Measurements from ENCODE around the gene SLC30A1. TPM values are rescaled to one million over a fixed set of nuclear protein-coding genes. Genes with fewer than 3 reads are reported as not detected.

Gene SLC30A1
- polyA plus RNA-seq, 1 of the 3 experiments (the other 2 are of a cell fraction): 6.9 TPM

DNA sequence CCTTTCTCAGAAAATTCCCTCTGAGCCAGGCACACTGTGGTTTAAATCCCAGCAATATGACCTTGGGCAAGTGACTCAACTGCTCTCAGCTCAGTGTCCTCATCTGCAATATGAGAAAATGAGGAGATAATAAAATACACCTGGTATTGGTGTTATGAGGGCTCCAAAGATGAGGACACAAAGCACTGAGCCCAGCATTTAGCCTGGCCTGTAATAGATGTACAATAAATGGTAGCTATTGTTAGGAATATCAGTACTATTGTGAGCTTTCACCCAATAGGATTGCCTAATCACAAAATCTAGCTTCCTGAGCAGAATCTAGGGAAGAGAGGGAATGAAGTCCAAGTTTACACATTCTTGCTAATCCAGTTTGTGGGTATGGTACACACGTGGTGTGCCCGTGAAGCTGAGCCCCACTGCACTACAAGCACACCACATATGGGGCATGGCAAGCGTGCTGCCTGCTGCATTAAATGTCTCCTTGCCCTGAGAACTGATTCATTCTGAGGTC, 24.3 kb upstream of the SLC30A1 start:
- Histone ChIP-seq H3K79me2 (ENCODE audit: insufficient read depth) (no peaks in the 10 kb centered on the region), H3K36me3 (replicated peaks in 1 of 2; ENCODE audit: control insufficient read depth in 1 of 2, insufficient read depth in 2 of 2, low read length in 1 of 2) (no peaks in the 10 kb centered on the region), H3K27me3 (ENCODE audit: insufficient read depth) (no peaks in the 10 kb centered on the region), H3K4me2 (peak overlapping the region; percentile 23), H3K4me1 (ENCODE audit: control insufficient read depth in 1 of 2, insufficient read depth in 2 of 2, low read depth in 1 of 2, low read length in 1 of 2) (peaks cover 14 to 17% of the 10 kb centered on the region in 2 experiments), H3K9me3 (no peaks in the 10 kb centered on the region), H3K9ac (no peak overlapping the region), H3F3A (replicated peaks; ENCODE audit: insufficient read depth) (peaks cover 6% of the 10 kb centered on the region), H3K27ac (ENCODE audit: low read depth in 2 of 2, low read length in 1 of 2) (no peak overlapping the region), H4K20me1 (ENCODE audit: insufficient read depth) (no peaks in the 10 kb centered on the region), H3K9me2 (no peaks in the 10 kb centered on the region), H3K4me3 (ENCODE audit: low read depth in 2 of 2, low read length in 1 of 2) (no peak overlapping the region), H2AFZ (ENCODE audit: low read depth) (no peak overlapping the region)
- 70% methylated on average over 3 of the region's 3 CpGs for WGBS (ENCODE audit: low lambda C conversion rate)
- no peak for DNase-seq
- CTCF ChIA-PET: interaction anchor here (1.4 to 2.5 kb wide), 4 partner anchors 16 to 96 kb away, joined by 3 to 7 read pairs (median 4); partner anchors contain the start of gene SLC30A1
- TF ChIP-seq RAD21 (IDR thresholded peaks at IDR 0.05; ENCODE audit: low read length) (no peak), MXI1 (IDR thresholded peaks at IDR 0.05; ENCODE audit: low read depth, low read length) (no peak), FOSL2 (IDR thresholded peaks at IDR 0.05; ENCODE audit: borderline replicate concordance, low read depth) (peak; percentile 37; the same call in 1 of the 2 replicates), TCF12 (IDR thresholded peaks at IDR 0.05) (peak; percentile 38)
- POLR2A ChIA-PET: no interaction called here

DNA sequence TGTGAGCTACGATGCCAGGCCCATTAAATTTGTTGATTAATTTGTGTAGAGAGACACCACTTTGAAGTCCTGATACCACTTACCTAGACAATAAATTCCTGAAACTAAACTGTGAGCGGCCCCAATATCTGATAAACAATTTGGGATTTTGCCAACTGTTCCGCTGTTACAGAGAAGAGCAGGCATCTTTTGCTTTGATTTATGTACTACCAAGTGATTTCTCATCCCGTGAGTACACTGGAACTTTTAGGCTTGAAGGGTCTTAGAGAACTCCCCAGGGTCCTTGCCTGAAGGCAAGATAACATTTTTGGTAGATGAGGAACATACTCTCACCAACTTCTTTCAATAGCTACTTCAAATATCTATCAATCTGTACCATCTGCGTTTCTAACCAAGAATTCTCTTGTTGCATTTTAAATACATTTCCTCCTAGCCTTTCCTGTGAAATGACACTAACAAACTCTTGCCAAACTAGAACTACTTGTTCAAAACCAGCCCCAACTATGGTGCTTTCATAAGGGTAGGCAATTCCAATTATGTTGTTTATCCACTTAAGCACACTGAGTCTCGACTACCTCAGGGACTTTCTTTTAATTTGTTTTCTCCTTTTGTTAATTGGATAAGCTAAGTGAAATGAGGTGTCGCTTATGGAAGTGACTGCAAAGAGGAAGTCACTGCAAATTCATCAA, 23.2 kb upstream of the SLC30A1 start:
- DNase-seq: no peak
- no peak overlapping the region for H3K9ac ChIP-seq
- ChIA-PET POLR2A (no interaction called here), CTCF (interaction anchor here (1.4 to 2.5 kb wide), 3 partner anchors 17 to 47 kb away, joined by 4 to 7 read pairs (median 5); partner anchors contain the start of gene SLC30A1)
- no peak overlapping the region for H3K4me2 ChIP-seq
- no peak for TF ChIP-seq SIN3A (IDR thresholded peaks at IDR 0.05; ENCODE audit: borderline replicate concordance, low read depth, low read length)
- peak; percentile 21; the same call in 1 of the 2 replicates for TF ChIP-seq NFIC (IDR thresholded peaks at IDR 0.05; ENCODE audit: borderline replicate concordance)
- TF ChIP-seq PBX3 (IDR thresholded peaks at IDR 0.05): peak; percentile 30; the same call in 1 of the 2 replicates
- H3K27me3 ChIP-seq (ENCODE audit: insufficient read depth): no peaks in the 10 kb centered on the region
- H3K79me2 ChIP-seq (ENCODE audit: insufficient read depth): no peaks in the 10 kb centered on the region
- no peaks in the 10 kb centered on the region for H3K36me3 ChIP-seq (replicated peaks in 1 of 2; ENCODE audit: control insufficient read depth in 1 of 2, insufficient read depth in 2 of 2, low read length in 1 of 2)
- H3K9me2 ChIP-seq: no peaks in the 10 kb centered on the region
- H3K4me3 ChIP-seq (ENCODE audit: low read depth in 2 of 2, low read length in 1 of 2): no peak overlapping the region
- H3F3A ChIP-seq (replicated peaks; ENCODE audit: insufficient read depth): peaks cover 10% of the 10 kb centered on the region
- no peaks in the 10 kb centered on the region for H4K20me1 ChIP-seq (ENCODE audit: insufficient read depth)
- H3K9me3 ChIP-seq: no peaks in the 10 kb centered on the region
- no peak overlapping the region for H3K27ac ChIP-seq (ENCODE audit: low read depth in 2 of 2, low read length in 1 of 2)
- peaks cover 14 to 17% of the 10 kb centered on the region in 2 experiments for H3K4me1 ChIP-seq (ENCODE audit: control insufficient read depth in 1 of 2, insufficient read depth in 2 of 2, low read depth in 1 of 2, low read length in 1 of 2)
- WGBS (ENCODE audit: low lambda C conversion rate): 43% methylated on average over 7 of the region's 7 CpGs
- H2AFZ ChIP-seq (ENCODE audit: low read depth): no peak overlapping the region

DNA sequence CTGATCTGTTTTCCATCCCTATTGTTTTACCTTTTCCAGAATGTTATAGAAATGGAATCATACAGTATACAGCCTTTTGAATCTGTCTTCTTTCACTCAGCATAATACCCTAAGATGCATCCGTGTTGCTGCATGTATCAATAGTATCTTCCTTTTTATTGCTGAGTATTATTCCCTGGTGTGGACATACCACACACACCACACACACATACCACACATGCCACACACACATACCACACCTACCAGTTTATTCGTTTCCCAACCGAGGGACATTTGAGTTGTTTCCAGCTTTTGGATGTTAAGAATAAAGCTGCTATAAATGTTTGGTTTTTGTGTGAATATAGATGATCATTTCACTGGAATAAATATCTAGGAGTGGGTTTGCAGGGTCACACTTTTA, 22.2 kb upstream of the SLC30A1 start:
- Histone ChIP-seq H3K4me2 (no peak overlapping the region), H3K4me1 (ENCODE audit: control insufficient read depth in 1 of 2, insufficient read depth in 2 of 2, low read depth in 1 of 2, low read length in 1 of 2) (peaks cover 14 to 17% of the 10 kb centered on the region in 2 experiments), H3K79me2 (ENCODE audit: insufficient read depth) (no peaks in the 10 kb centered on the region), H3K27ac (ENCODE audit: low read depth in 2 of 2, low read length in 1 of 2) (no peak overlapping the region), H3K36me3 (replicated peaks in 1 of 2; ENCODE audit: control insufficient read depth in 1 of 2, insufficient read depth in 2 of 2, low read length in 1 of 2) (no peaks in the 10 kb centered on the region), H3K9me2 (no peaks in the 10 kb centered on the region), H3K27me3 (ENCODE audit: insufficient read depth) (no peaks in the 10 kb centered on the region), H2AFZ (ENCODE audit: low read depth) (no peak overlapping the region), H3K4me3 (ENCODE audit: low read depth in 2 of 2, low read length in 1 of 2) (no peak overlapping the region), H3F3A (replicated peaks; ENCODE audit: insufficient read depth) (peaks cover 10% of the 10 kb centered on the region), H3K9me3 (no peaks in the 10 kb centered on the region), H3K9ac (no peak overlapping the region), H4K20me1 (ENCODE audit: insufficient read depth) (no peaks in the 10 kb centered on the region)
- ChIA-PET POLR2A (no interaction called here), CTCF (interaction anchor here (2.5 kb wide), 1 partner anchor 48 kb away, joined by 7 read pairs; no protein-coding TSS in a partner anchor)
- TF ChIP-seq GATA2 (CRISPR knock-in tag; IDR thresholded peaks at IDR 0.05) (no peak), ELF1 (IDR thresholded peaks at IDR 0.05) (no peak)
- TF ChIP-seq, protein P1, sequence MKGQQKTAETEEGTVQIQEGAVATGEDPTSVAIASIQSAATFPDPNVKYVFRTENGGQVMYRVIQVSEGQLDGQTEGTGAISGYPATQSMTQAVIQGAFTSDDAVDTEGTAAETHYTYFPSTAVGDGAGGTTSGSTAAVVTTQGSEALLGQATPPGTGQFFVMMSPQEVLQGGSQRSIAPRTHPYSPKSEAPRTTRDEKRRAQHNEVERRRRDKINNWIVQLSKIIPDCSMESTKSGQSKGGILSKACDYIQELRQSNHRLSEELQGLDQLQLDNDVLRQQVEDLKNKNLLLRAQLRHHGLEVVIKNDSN (IDR thresholded peaks at IDR 0.05; ENCODE audit: borderline replicate concordance, low read depth): no peak
- WGBS (ENCODE audit: low lambda C conversion rate): 92% methylated on average over 3 of the region's 3 CpGs
- DNase-seq: no peak

All from SK-N-SH (cell line).